Adrenal gland (tissue), 12 donors: ENCODE measurements around the gene EML2. TPM values are rescaled to one million over a fixed set of nuclear protein-coding genes. Genes with fewer than 3 reads are reported as not detected.

Experiments
- DNase-seq, 7 donors: peaks; one replicate each; pipeline ENCODE4 v3.0.0-alpha.2; 2019 to 2020
- H3K27ac ChIP-seq, 5 donors: fragments of 200-600 bp; sonication (generic) in 4 of 5; 1 replicate in 3 of 5; 2 replicates in 2 of 5; pipeline versions ENCODE4 v1.5.1 to v1.8.0; 2016 to 2020; ENCODE audit warnings: mild to moderate bottlenecking in 1 of 5
- H3K27me3 ChIP-seq: fragments of 200-600 bp; 2 replicates; pipeline ENCODE4 v1.8.0; 2021
- H3K36me3 ChIP-seq, 2 donors: fragments of 200-600 bp; replicated peaks in 1 of 2; 1 replicate in 1 of 2; 2 replicates in 1 of 2; pipeline versions ENCODE4 v1.5.1 to v1.8.0; 2018 to 2022
- H3K4me1 ChIP-seq, 2 donors: fragments of 200-600 bp; replicated peaks in 1 of 2; 1 replicate in 1 of 2; 2 replicates in 1 of 2; pipeline versions ENCODE4 v1.5.1 to v1.8.0; 2018 to 2021
- H3K4me3 ChIP-seq, 4 donors: fragments of 200-600 bp; sonication (generic) in 3 of 4; one replicate each; pipeline ENCODE4 v1.5.1; 2016 to 2018
- H3K9me3 ChIP-seq, 3 donors: fragments of 200-600 bp; sonication (generic) in 1 of 3; replicated peaks in 1 of 3; 1 replicate in 2 of 3; 2 replicates in 1 of 3; pipeline versions ENCODE4 v1.5.1 to v1.8.0; 2016 to 2021
- POLR2A ChIP-seq, 2 donors: fragments of 450-650 bp; IDR thresholded peaks; one replicate each; pipeline ENCODE4 v1.6.1; 2017; ENCODE audit warnings: antibody characterized with exemption in 2 of 2, mild to moderate bottlenecking in 2 of 2, moderate library complexity in 1 of 2
- WGBS, 4 donors: extraction: QIAGEN DNeasy Blood & Tissue Kit in 2 of 4; methylation state at CpG; one replicate each; pipeline versions ENCODE4 v1.1.5 to v1.1.7; 2013 to 2017; 5-methylcytosine and 5-hydroxymethylcytosine counted together
- intact Hi-C, 2 donors: fragments of 100-400 bp; cut with DNase I; formaldehyde crosslinking; loops; one replicate each; pipeline versions ENCODE4 v1.14.1 to v1.15.0; 2022 to 2023
- polyA plus RNA-seq, 3 donors: library from polyadenylated mRNA; stranded (reverse); fragments of 200-250 nt in 2 of 3; fragments of 350-450 nt in 1 of 3; fragmentation: Illumina TruSeq in 1 of 3; extraction: RNeasy Lipid Tissue Mini Kit (QIAGEN cat#74804) in 1 of 3; gene quantifications; one replicate each; pipeline ENCODE4 v1.2.3, GENCODE V29; 2013 to 2014
- total RNA-seq, 9 donors: library from RNA; depleted of rRNA in 4 of 9; stranded (reverse); fragments of >200 nt in 4 of 9; fragments of 120-200 nt in 1 of 9; fragmentation: NEBNext Ultra II Directional in 1 of 9; extraction: Animal tissue kit (Norgen Biotek cat#: 25700) in 1 of 9; gene quantifications; one replicate each; pipeline versions ENCODE4 v1.1.0 to v1.2.4, GENCODE V29; 2013 to 2023
- TF ChIP-seq, protein P1 (sequence below), 6 experiments: fragments of 450-650 bp in 4 of 6; fragments of 200-600 bp in 2 of 6; sonication (generic) in 1 of 6; IDR thresholded peaks; 1 replicate in 5 of 6; 2 replicates in 1 of 6; pipeline versions ENCODE4 v1.5.1 to v1.8.0; 2016 to 2021; ENCODE audit warnings: antibody characterized with exemption in 6 of 6, mild to moderate bottlenecking in 2 of 6, moderate library complexity in 1 of 6
- donor health status: healthy with polysubstance abuse.
- donor health status: Bipolar disorder and iron deficiency.
- donor health status: DM: yes; HTN: yes; CAD: no.
- donor health status: DM: no; HTN: no; CAD: no.
- donor health status: DM: no; HTN: no; CAD: no.
- donor health status: DM: yes; HTN: yes; CAD: no.

Gene EML2
- total and polyA plus RNA-seq, 12 donors = 20.7 to 139 (median 83.9) TPM

DNA sequence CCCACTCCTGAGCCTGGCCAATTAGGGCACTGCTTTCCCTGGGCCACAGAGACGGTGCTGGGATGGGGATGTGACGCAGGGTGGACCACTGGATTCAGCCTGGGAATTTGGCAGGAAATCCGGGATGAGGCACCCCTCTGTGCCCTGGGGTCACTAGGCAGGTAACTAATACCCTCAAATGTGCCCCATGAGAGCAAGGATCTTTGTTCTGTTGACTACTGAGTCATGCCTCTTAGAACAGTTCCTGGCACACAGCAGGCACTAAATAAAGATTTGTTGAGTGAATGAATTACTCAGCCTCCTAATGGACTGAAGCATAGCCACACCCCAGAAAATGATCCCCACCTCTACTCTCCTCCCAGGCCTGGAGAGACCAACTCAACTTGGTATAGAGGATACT is 70.5 kb downstream of the EML2 start:
- Histone ChIP-seq H3K27me3 (no peaks in the 10 kb centered on the region), H3K9me3 (no peaks in the 10 kb centered on the region), H3K27ac (peak overlapping the region in 1 of 5 donors; percentile 49), H3K4me3 (no peak overlapping the region), H3K4me1 (no peaks in the 10 kb centered on the region), H3K36me3 (no peaks in the 10 kb centered on the region)
- TF ChIP-seq, protein P1, sequence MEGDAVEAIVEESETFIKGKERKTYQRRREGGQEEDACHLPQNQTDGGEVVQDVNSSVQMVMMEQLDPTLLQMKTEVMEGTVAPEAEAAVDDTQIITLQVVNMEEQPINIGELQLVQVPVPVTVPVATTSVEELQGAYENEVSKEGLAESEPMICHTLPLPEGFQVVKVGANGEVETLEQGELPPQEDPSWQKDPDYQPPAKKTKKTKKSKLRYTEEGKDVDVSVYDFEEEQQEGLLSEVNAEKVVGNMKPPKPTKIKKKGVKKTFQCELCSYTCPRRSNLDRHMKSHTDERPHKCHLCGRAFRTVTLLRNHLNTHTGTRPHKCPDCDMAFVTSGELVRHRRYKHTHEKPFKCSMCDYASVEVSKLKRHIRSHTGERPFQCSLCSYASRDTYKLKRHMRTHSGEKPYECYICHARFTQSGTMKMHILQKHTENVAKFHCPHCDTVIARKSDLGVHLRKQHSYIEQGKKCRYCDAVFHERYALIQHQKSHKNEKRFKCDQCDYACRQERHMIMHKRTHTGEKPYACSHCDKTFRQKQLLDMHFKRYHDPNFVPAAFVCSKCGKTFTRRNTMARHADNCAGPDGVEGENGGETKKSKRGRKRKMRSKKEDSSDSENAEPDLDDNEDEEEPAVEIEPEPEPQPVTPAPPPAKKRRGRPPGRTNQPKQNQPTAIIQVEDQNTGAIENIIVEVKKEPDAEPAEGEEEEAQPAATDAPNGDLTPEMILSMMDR (IDR thresholded peaks at IDR 0.05) = no peak
- no peak for TF ChIP-seq POLR2A (IDR thresholded peaks at IDR 0.05)
- DNase-seq = no peak
- whole genome bisulfite sequencing, 4 donors = 83 to 96% methylated on average over 3 of the region's 3 CpGs; no CpG with 5 or more reads in 2 of the 4 donors
- intact Hi-C loops = loop anchor here in 1 of 2 donors (5.0 kb wide), 1 partner anchor 46 kb away; no protein-coding TSS in a partner anchor

DNA sequence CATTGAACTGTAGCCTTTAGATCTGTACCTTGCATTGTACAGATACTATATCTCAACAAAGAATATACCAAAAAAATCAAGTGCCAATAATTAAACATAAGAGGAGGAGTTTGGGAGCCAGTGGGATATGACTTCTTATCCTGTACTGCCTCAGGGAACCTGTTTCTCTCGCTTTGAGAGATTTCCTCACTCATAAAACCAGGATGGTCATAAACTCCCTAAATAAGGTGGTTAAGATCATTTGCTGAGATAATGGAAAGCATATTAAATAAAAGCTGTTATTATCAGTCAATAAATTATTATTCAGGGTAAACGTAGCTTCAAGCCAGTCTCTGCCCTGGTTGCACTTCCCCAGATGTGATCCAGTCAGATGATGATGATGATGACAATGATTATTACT is 71.6 kb downstream of the EML2 start:
- Histone ChIP-seq H3K4me3 (no peak overlapping the region), H3K9me3 (no peaks in the 10 kb centered on the region), H3K27me3 (no peaks in the 10 kb centered on the region), H3K36me3 (no peaks in the 10 kb centered on the region), H3K27ac (no peak overlapping the region), H3K4me1 (no peaks in the 10 kb centered on the region)
- intact Hi-C loops = loop anchor here in 1 of 2 donors (5.0 kb wide), 1 partner anchor 45 kb away; no protein-coding TSS in a partner anchor
- TF ChIP-seq POLR2A (IDR thresholded peaks at IDR 0.05) = no peak
- TF ChIP-seq, protein P1 (IDR thresholded peaks at IDR 0.05) = no peak
- no peak for DNase-seq
- 82 to 92% (median 88%) methylated on average over 2 of the region's 2 CpGs for WGBS, 4 donors

DNA sequence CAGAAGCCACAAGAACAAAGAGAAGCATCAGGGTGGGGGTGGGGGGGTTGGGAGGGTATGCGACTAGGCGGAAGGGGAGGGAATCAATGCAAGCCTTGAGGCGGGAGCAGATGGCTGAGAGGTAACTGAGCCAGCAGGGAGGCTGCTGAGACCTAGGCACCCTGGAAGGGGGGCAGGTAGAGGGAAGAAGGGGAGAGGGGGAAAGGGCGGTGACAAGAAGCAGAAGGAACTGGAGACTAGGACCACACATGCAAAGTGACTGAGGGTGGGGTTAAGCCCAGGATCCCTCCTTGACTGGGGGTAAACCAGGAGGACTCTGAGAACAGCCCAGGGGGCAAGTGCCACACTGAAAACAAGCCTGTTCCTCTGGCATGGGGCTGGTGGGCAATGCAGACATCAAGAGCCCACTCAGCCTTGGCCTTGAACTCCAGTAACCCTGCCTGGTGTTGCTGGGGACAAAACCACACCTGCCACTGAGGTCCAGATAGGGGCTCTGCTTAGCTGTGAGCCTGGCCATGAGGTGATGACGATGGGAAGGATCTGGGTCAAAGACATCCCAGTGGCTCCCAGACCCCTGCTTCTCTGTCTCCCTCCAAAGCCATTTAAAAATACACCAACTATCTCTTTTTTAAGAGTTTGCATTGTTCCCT is 74.9 kb downstream of the EML2 start:
- Histone ChIP-seq H3K9me3 (no peaks in the 10 kb centered on the region), H3K27ac (no peak overlapping the region), H3K4me3 (no peak overlapping the region), H3K4me1 (no peaks in the 10 kb centered on the region), H3K27me3 (no peaks in the 10 kb centered on the region), H3K36me3 (no peaks in the 10 kb centered on the region)
- no peak for DNase-seq
- intact Hi-C loops = loop anchor here in 1 of 2 donors (5.0 kb wide), 1 partner anchor 37 kb away; no protein-coding TSS in a partner anchor
- 74 to 77% (median 75%) methylated on average over 5 of the region's 5 CpGs for WGBS, 4 donors
- no peak for TF ChIP-seq POLR2A (IDR thresholded peaks at IDR 0.05)
- TF ChIP-seq, protein P1 (IDR thresholded peaks at IDR 0.05) = no peak

DNA sequence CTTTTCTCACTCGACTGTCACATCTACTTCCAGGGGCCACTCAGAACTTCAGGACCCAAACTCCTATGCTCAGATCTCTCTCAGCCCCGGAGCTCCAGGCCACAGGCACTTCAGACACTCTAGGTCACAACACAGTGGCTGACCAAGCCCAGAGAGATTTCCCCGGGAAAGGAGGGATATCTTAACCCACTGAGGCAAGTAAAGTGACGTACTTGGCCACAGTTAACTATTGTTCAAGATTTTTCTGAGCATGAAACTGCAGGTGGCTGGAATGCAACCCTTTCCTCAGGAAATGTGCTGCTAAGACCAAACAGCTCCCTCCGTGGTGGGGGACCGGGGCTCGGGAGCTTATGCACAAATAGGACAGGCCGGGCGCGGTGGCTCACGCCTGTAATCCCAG is 78.5 kb downstream of the EML2 start:
- no peaks in the 10 kb centered on the region for H3K4me1 ChIP-seq
- no peaks in the 10 kb centered on the region for H3K36me3 ChIP-seq
- TF ChIP-seq, protein P1 (IDR thresholded peaks at IDR 0.05) = no peak
- no peak for TF ChIP-seq POLR2A (IDR thresholded peaks at IDR 0.05)
- no peaks in the 10 kb centered on the region for H3K27me3 ChIP-seq
- no peak for DNase-seq
- no peak overlapping the region for H3K4me3 ChIP-seq
- WGBS, 4 donors = 85 to 88% (median 86%) methylated on average over 11 of the region's 11 CpGs
- no peaks in the 10 kb centered on the region for H3K9me3 ChIP-seq
- no peak overlapping the region for H3K27ac ChIP-seq
- intact Hi-C loops = loop anchor here in 1 of 2 donors (5.0 kb wide), 1 partner anchor 33 kb away; no protein-coding TSS in a partner anchor
